ENCODE measurements around the gene SLCO1C1.

Gene SLCO1C1

GRCh38 chr12:20731274-20731673 lies 36.1 kb downstream of the SLCO1C1 start:
- TF ChIP-seq CTCF (IDR thresholded peaks at IDR 0.05; ENCODE audit: borderline replicate concordance, extremely low read depth, low read length, poor library complexity, severe bottlenecking), result peak; percentile 8
- TF ChIP-seq EZH2 (IDR thresholded peaks at IDR 0.05; ENCODE audit: borderline replicate concordance, low read depth, low read length, severe bottlenecking), result no peak
- H3K9ac ChIP-seq (ENCODE audit: low read depth, low read length), result no peak overlapping the region
- ATAC-seq (ENCODE audit: insufficient read depth, low read depth) (no peak), DNase-seq (no peak)
- no peak overlapping the region for H3K4me3 ChIP-seq (ENCODE audit: low read depth in 1 of 2, low read length in 2 of 2)
- no peak overlapping the region for H2AFZ ChIP-seq (ENCODE audit: low read depth, low read length)
- no peaks in the 10 kb centered on the region for H3K9me3 ChIP-seq (ENCODE audit: insufficient read depth, low read length, severe bottlenecking)
- H4K20me1 ChIP-seq (ENCODE audit: insufficient read depth, low read length), result no peaks in the 10 kb centered on the region
- no peaks in the 10 kb centered on the region for H3K36me3 ChIP-seq (ENCODE audit: insufficient read depth, low read length)
- no peak overlapping the region for H3K4me2 ChIP-seq (ENCODE audit: insufficient read depth, low read length)
- H3K27me3 ChIP-seq (ENCODE audit: insufficient read depth, low read length, poor library complexity), result no peaks in the 10 kb centered on the region
- H3K79me2 ChIP-seq (ENCODE audit: insufficient read depth, low read length), result no peaks in the 10 kb centered on the region
- no peak overlapping the region for H3K27ac ChIP-seq (ENCODE audit: low read length)
- no peaks in the 10 kb centered on the region for H3K4me1 ChIP-seq (ENCODE audit: insufficient read depth, low read length)

GRCh38 chr12:20740972-20741371 lies 45.8 kb downstream of the SLCO1C1 start:
- ATAC-seq (ENCODE audit: insufficient read depth, low read depth) (no peak), DNase-seq (no peak)
- Histone ChIP-seq H3K36me3 (ENCODE audit: insufficient read depth, low read length) (no peaks in the 10 kb centered on the region), H3K27ac (ENCODE audit: low read length) (no peak overlapping the region), H3K9ac (ENCODE audit: low read depth, low read length) (no peak overlapping the region), H3K4me3 (ENCODE audit: low read depth in 1 of 2, low read length in 2 of 2) (no peak overlapping the region), H3K27me3 (ENCODE audit: insufficient read depth, low read length, poor library complexity) (no peaks in the 10 kb centered on the region), H4K20me1 (ENCODE audit: insufficient read depth, low read length) (no peaks in the 10 kb centered on the region), H3K4me2 (ENCODE audit: insufficient read depth, low read length) (no peak overlapping the region), H2AFZ (ENCODE audit: low read depth, low read length) (no peak overlapping the region), H3K79me2 (ENCODE audit: insufficient read depth, low read length) (no peaks in the 10 kb centered on the region), H3K4me1 (ENCODE audit: insufficient read depth, low read length) (no peaks in the 10 kb centered on the region), H3K9me3 (ENCODE audit: insufficient read depth, low read length, severe bottlenecking) (no peaks in the 10 kb centered on the region)
- TF ChIP-seq CTCF (IDR thresholded peaks at IDR 0.05; ENCODE audit: borderline replicate concordance, extremely low read depth, low read length, poor library complexity, severe bottlenecking) (no peak), EZH2 (IDR thresholded peaks at IDR 0.05; ENCODE audit: borderline replicate concordance, low read depth, low read length, severe bottlenecking) (no peak)

GRCh38 chr12:20748198-20748597 lies 53.1 kb downstream of the SLCO1C1 start:
- no peak for TF ChIP-seq CTCF (IDR thresholded peaks at IDR 0.05; ENCODE audit: borderline replicate concordance, extremely low read depth, low read length, poor library complexity, severe bottlenecking)
- TF ChIP-seq EZH2 (IDR thresholded peaks at IDR 0.05; ENCODE audit: borderline replicate concordance, low read depth, low read length, severe bottlenecking), result no peak
- H3K79me2 ChIP-seq (ENCODE audit: insufficient read depth, low read length), result no peaks in the 10 kb centered on the region
- no peak for DNase-seq

GRCh38 chr12:20751046-20751445 lies 55.9 kb downstream of the SLCO1C1 start:
- TF ChIP-seq EZH2 (IDR thresholded peaks at IDR 0.05; ENCODE audit: borderline replicate concordance, low read depth, low read length, severe bottlenecking), result no peak
- TF ChIP-seq CTCF (IDR thresholded peaks at IDR 0.05; ENCODE audit: borderline replicate concordance, extremely low read depth, low read length, poor library complexity, severe bottlenecking), result no peak
- H3K36me3 ChIP-seq (ENCODE audit: insufficient read depth, low read length), result no peaks in the 10 kb centered on the region
- no peak overlapping the region for H3K27ac ChIP-seq (ENCODE audit: low read length)
- H2AFZ ChIP-seq (ENCODE audit: low read depth, low read length), result no peak overlapping the region
- no peaks in the 10 kb centered on the region for H3K9me3 ChIP-seq (ENCODE audit: insufficient read depth, low read length, severe bottlenecking)
- H3K4me2 ChIP-seq (ENCODE audit: insufficient read depth, low read length), result no peak overlapping the region
- H3K4me3 ChIP-seq (ENCODE audit: low read depth in 1 of 2, low read length in 2 of 2), result no peak overlapping the region
- no peaks in the 10 kb centered on the region for H4K20me1 ChIP-seq (ENCODE audit: insufficient read depth, low read length)
- H3K9ac ChIP-seq (ENCODE audit: low read depth, low read length), result no peak overlapping the region
- ATAC-seq (ENCODE audit: insufficient read depth, low read depth) (no peak), DNase-seq (no peak)
- H3K4me1 ChIP-seq (ENCODE audit: insufficient read depth, low read length), result no peaks in the 10 kb centered on the region
- H3K79me2 ChIP-seq (ENCODE audit: insufficient read depth, low read length), result no peaks in the 10 kb centered on the region
- no peaks in the 10 kb centered on the region for H3K27me3 ChIP-seq (ENCODE audit: insufficient read depth, low read length, poor library complexity)

More at GRCh38 chr12:20748198-20748597, 53.1 kb downstream of the SLCO1C1 start:
- Histone ChIP-seq H2AFZ (ENCODE audit: low read depth, low read length) (no peak overlapping the region), H3K36me3 (ENCODE audit: insufficient read depth, low read length) (no peaks in the 10 kb centered on the region), H3K27ac (ENCODE audit: low read length) (no peak overlapping the region), H3K4me2 (ENCODE audit: insufficient read depth, low read length) (no peak overlapping the region), H3K27me3 (ENCODE audit: insufficient read depth, low read length, poor library complexity) (no peaks in the 10 kb centered on the region), H3K9me3 (ENCODE audit: insufficient read depth, low read length, severe bottlenecking) (no peaks in the 10 kb centered on the region), H4K20me1 (ENCODE audit: insufficient read depth, low read length) (no peaks in the 10 kb centered on the region), H3K9ac (ENCODE audit: low read depth, low read length) (no peak overlapping the region), H3K4me3 (ENCODE audit: low read depth in 1 of 2, low read length in 2 of 2) (no peak overlapping the region), H3K4me1 (ENCODE audit: insufficient read depth, low read length) (no peaks in the 10 kb centered on the region)
- ATAC-seq (ENCODE audit: insufficient read depth, low read depth), result no peak
